H1 (cell line): ENCODE results near the gene IL1RAPL1. TPM values are rescaled to one million over a fixed set of nuclear protein-coding genes. Genes with fewer than 3 reads are reported as not detected.

Experiments
- CTCF ChIA-PET: fragments of 300-600 bp; sonication (Branson Sonifier 250); formaldehyde crosslinking; loops from one replicate; lab custom pipeline; 2021; ENCODE audit not compliant: partially characterized antibody; lab: Charles Lee
- POLR2A ChIA-PET: fragments of 300-600 bp; sonication (Branson Sonifier 250); formaldehyde crosslinking; loops from one replicate; lab custom pipeline; 2021; ENCODE audit warnings: inconsistent platforms; ENCODE audit not compliant: partially characterized antibody; lab: Charles Lee
- DNase-seq, 2 experiments: peaks; one replicate each; pipeline versions ENCODE4 v3.0.0 to v3.0.0-alpha.2; 2010 to 2022; ENCODE audit warnings: low spot score in 2 of 2, low read depth in 1 of 2, mixed read lengths in 1 of 2
- FAIRE-seq: peaks from 2 replicates; lab custom pipeline; 2011; peaks lifted over from hg19 to GRCh38; lab: Jason Lieb, UNC
- H2AFZ ChIP-seq: 2 replicates; pipeline ENCODE4 v1.8.1; 2012; ENCODE audit warnings: low read length, inconsistent platforms
- H2AK5ac ChIP-seq: 2 replicates; pipeline ENCODE4 v1.6.1; 2013; ENCODE audit warnings: low read depth, low read length
- H2BK120ac ChIP-seq: replicated peaks from 2 replicates; pipeline ENCODE3; 2013; ENCODE audit warnings: low read depth, low read length, inconsistent platforms
- H2BK12ac ChIP-seq: 2 replicates; pipeline ENCODE4 v1.6.1; 2013; ENCODE audit warnings: low read depth, low read length
- H2BK15ac ChIP-seq: 2 replicates; pipeline ENCODE4 v1.6.1; 2013; ENCODE audit warnings: low read length
- H2BK20ac ChIP-seq: 2 replicates; pipeline ENCODE4 v1.6.1; 2013; ENCODE audit warnings: low read length
- H2BK5ac ChIP-seq: 2 replicates; pipeline ENCODE4 v1.6.1; 2013; ENCODE audit warnings: low read depth, low read length
- H3K14ac ChIP-seq: 2 replicates; pipeline ENCODE4 v1.6.1; 2013; ENCODE audit warnings: inconsistent platforms; ENCODE audit not compliant: insufficient read length
- H3K18ac ChIP-seq: 2 replicates; pipeline ENCODE4 v1.6.1; 2013; ENCODE audit warnings: low read length; ENCODE audit errors: extremely low read depth
- H3K23ac ChIP-seq: 2 replicates; pipeline ENCODE4 v1.6.1; 2013; ENCODE audit warnings: inconsistent platforms; ENCODE audit not compliant: insufficient read length
- H3K23me2 ChIP-seq: 2 replicates; pipeline ENCODE4 v1.6.1; 2013; ENCODE audit warnings: low read depth, low read length
- H3K27ac ChIP-seq: 2 replicates; pipeline ENCODE4 v1.6.1; 2011; ENCODE audit warnings: low read depth, low read length, inconsistent platforms
- H3K27me3 ChIP-seq, 4 experiments: replicated peaks in 1 of 4; 1 replicate in 1 of 4; 2 replicates in 3 of 4; pipeline versions ENCODE4 v1.6.1 to v1.8.1; 2011 to 2013; ENCODE audit warnings: low read length in 3 of 4, mild to moderate bottlenecking in 3 of 4, inconsistent platforms in 2 of 4, mixed read lengths in 2 of 4, moderate library complexity in 1 of 4; ENCODE audit not compliant: control insufficient read depth in 3 of 4, insufficient read depth in 3 of 4; ENCODE audit errors: extremely low read depth in 1 of 4
- H3K36me3 ChIP-seq, 4 experiments: 2 replicates each; pipeline versions ENCODE4 v1.6.1 to v1.8.1; 2011 to 2013; ENCODE audit warnings: mild to moderate bottlenecking in 4 of 4, low read length in 3 of 4, moderate library complexity in 2 of 4, control low read depth in 1 of 4, inconsistent platforms in 1 of 4; ENCODE audit not compliant: insufficient read depth in 4 of 4, control insufficient read depth in 2 of 4
- H3K4ac ChIP-seq: replicated peaks from 2 replicates; pipeline ENCODE3; 2013; ENCODE audit warnings: low read length, low read depth, mixed read lengths, inconsistent platforms; ENCODE audit not compliant: insufficient read length
- H3K4me1 ChIP-seq, 4 experiments: replicated peaks in 1 of 4; 1 replicate in 1 of 4; 2 replicates in 3 of 4; pipeline versions ENCODE4 v1.6.1 to v1.8.1; 2011 to 2013; ENCODE audit warnings: low read length in 3 of 4, inconsistent platforms in 2 of 4, mixed read lengths in 1 of 4; ENCODE audit not compliant: insufficient read depth in 4 of 4, control insufficient read depth in 3 of 4
- H3K4me2 ChIP-seq, 2 experiments: 2 replicates each; pipeline versions ENCODE4 v1.6.1 to v1.8.1; 2011 to 2013; ENCODE audit warnings: low read depth in 2 of 2, low read length in 2 of 2, control low read depth in 1 of 2, inconsistent platforms in 1 of 2, mild to moderate bottlenecking in 1 of 2; ENCODE audit not compliant: insufficient read depth in 1 of 2
- H3K4me3 ChIP-seq, 4 experiments: fragments of 200-600, 300-600 bp in 1 of 4; sonication (generic), shearing (Covaris generic), sonication (Bioruptor Twin) in 1 of 4; 2 replicates each; pipeline versions ENCODE4 v1.5.1 to v1.8.1; 2011 to 2016; ENCODE audit warnings: low read length in 4 of 4, low read depth in 3 of 4, control low read depth in 2 of 4, inconsistent platforms in 2 of 4, mild to moderate bottlenecking in 2 of 4, mixed read lengths in 1 of 4, moderate library complexity in 1 of 4; ENCODE audit not compliant: insufficient read depth in 2 of 4; ENCODE audit errors: extremely low read depth in 1 of 4
- H3K56ac ChIP-seq: replicated peaks from 2 replicates; pipeline ENCODE3; 2013; ENCODE audit warnings: low read depth, mild to moderate bottlenecking, mixed read lengths, low read length, inconsistent platforms; ENCODE audit not compliant: insufficient read length
- H3K79me1 ChIP-seq: 2 replicates; pipeline ENCODE4 v1.6.1; 2013; ENCODE audit warnings: low read depth, low read length, control low read depth
- H3K79me2 ChIP-seq, 2 experiments: 2 replicates each; pipeline versions ENCODE4 v1.6.1 to v1.8.1; 2012 to 2013; ENCODE audit warnings: low read length in 2 of 2, mild to moderate bottlenecking in 2 of 2, inconsistent platforms in 1 of 2; ENCODE audit not compliant: insufficient read depth in 2 of 2, control insufficient read depth in 1 of 2
- H3K9ac ChIP-seq, 4 experiments: replicated peaks in 1 of 4; 1 replicate in 1 of 4; 2 replicates in 3 of 4; pipeline versions ENCODE4 v1.6.1 to v1.8.1; 2011 to 2013; ENCODE audit warnings: low read depth in 3 of 4, low read length in 3 of 4, control low read depth in 2 of 4, mild to moderate bottlenecking in 2 of 4, moderate library complexity in 2 of 4, inconsistent platforms in 1 of 4; ENCODE audit errors: extremely low read depth in 1 of 4
- H3K9me3 ChIP-seq, 2 experiments: 2 replicates each; pipeline versions ENCODE4 v1.6.1 to v1.8.1; 2012 to 2013; ENCODE audit warnings: mild to moderate bottlenecking in 2 of 2, moderate library complexity in 2 of 2, control low read depth in 1 of 2, inconsistent platforms in 1 of 2, low read depth in 1 of 2, low read length in 1 of 2, mixed read lengths in 1 of 2; ENCODE audit not compliant: insufficient read depth in 2 of 2
- H4K20me1 ChIP-seq, 2 experiments: replicated peaks in 1 of 2; 2 replicates each; pipeline versions ENCODE3 to v1.8.1; 2011 to 2013; ENCODE audit warnings: inconsistent platforms in 2 of 2, low read length in 2 of 2, mild to moderate bottlenecking in 1 of 2; ENCODE audit not compliant: insufficient read depth in 2 of 2, control insufficient read depth in 1 of 2
- H4K5ac ChIP-seq: 2 replicates; pipeline ENCODE4 v1.6.1; 2013; ENCODE audit warnings: low read length, low read depth, mixed read lengths, inconsistent platforms; ENCODE audit not compliant: insufficient read length
- H4K8ac ChIP-seq: 2 replicates; pipeline ENCODE4 v1.8.0; 2013; ENCODE audit warnings: mild to moderate bottlenecking, moderate library complexity, low read length, inconsistent platforms; ENCODE audit not compliant: insufficient read depth; ENCODE audit errors: extremely low read depth
- H4K91ac ChIP-seq: replicated peaks from 2 replicates; pipeline ENCODE3; 2013; ENCODE audit warnings: low read length, mixed read lengths, inconsistent platforms; ENCODE audit not compliant: insufficient read length
- KDM4A ChIP-seq: IDR thresholded peaks from one replicate; pipeline ENCODE4 v1.7.1; 2012; ENCODE audit warnings: low read depth, mild to moderate bottlenecking, moderate library complexity, low read length, inconsistent platforms; ENCODE audit not compliant: severe bottlenecking
- RBBP5 ChIP-seq: IDR thresholded peaks from 2 replicates; pipeline ENCODE4 v1.7.1; 2012; ENCODE audit warnings: low read depth, mild to moderate bottlenecking, inconsistent platforms, low read length, moderate library complexity, borderline replicate concordance
- SIN3A ChIP-seq, 2 experiments: IDR thresholded peaks in 1 of 2; conservative IDR thresholded peaks in 1 of 2; 2 replicates each; pipeline ENCODE4 v1.6.1; 2011 to 2012; ENCODE audit warnings: low read length in 2 of 2, improper control_type of control experiment in 1 of 2, low read depth in 1 of 2, mild to moderate bottlenecking in 1 of 2
- YY1 ChIP-seq: IDR thresholded peaks from 2 replicates; pipeline ENCODE4 v1.6.1; 2011; ENCODE audit warnings: low read depth, mild to moderate bottlenecking, low read length
- WGBS, 2 experiments: shearing (Covaris generic) in 1 of 2; methylation state at CpG; one replicate each; pipeline versions ENCODE4 v1.1.6 to v1.1.7; 2013 to 2015; ENCODE audit warnings: low lambda C conversion rate in 2 of 2, mixed read lengths in 2 of 2, inconsistent platforms in 1 of 2, low coverage in 1 of 2, missing lambda C conversion rate in 1 of 2; ENCODE audit not compliant: insufficient replicate concordance in 2 of 2, insufficient coverage in 1 of 2, insufficient read length in 1 of 2; ENCODE audit errors: extremely low coverage in 1 of 2, missing lambda C conversion rate in 1 of 2; 5-methylcytosine and 5-hydroxymethylcytosine counted together
- polyA plus RNA-seq, 7 experiments: library from polyadenylated mRNA; depleted of rRNA in 3 of 7; stranded (reverse) in 5 of 7; unstranded in 2 of 7; fragments of >200 nt in 5 of 7; fragments of 200-250 nt in 2 of 7; gene quantifications; 1 replicate in 5 of 7; 2 replicates in 1 of 7; 4 replicates in 1 of 7; pipeline versions ENCODE4 v1.2.1 to v1.2.3, GENCODE V29; 2011 to 2013; ENCODE audit warnings: missing spikeins in 2 of 7, mixed read lengths in 2 of 7
- total RNA-seq: library from RNA; stranded (reverse); fragmentation: NEBNext Ultra II Directional; extraction: Animal tissue kit (Norgen Biotek cat#: 25700); gene quantifications from 2 replicates; pipeline ENCODE4 v1.2.1, GENCODE V29; 2021
- TF ChIP-seq, protein P1 (sequence below): IDR thresholded peaks from 2 replicates; pipeline ENCODE4 v1.6.1; 2011; ENCODE audit warnings: low read depth, mild to moderate bottlenecking, low read length; ENCODE audit not compliant: insufficient read depth

Gene IL1RAPL1
- total and polyA plus RNA-seq, 2 of the 8 experiments (the other 6 are each of a cell fraction or from before 2014, with no cell fraction given): 0.11 to 0.35 TPM

DNA sequence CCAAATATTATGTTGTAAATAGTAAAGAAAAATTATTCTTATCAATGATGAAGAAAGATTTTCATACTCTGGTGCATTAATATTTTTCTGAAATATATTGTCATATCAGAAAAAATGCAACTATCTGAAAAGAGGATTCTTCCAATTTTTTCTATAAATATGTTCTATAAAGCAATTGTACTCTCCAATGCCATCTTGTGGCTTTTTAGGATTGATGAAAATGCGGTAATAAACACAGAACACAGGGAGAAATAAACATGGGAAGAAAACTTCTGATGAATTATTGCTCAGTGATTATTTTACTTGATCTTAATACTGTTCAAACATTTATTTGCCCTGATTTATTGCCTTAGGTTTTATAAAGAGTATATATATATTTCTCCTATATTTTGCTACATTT, 215.4 kb downstream of the IL1RAPL1 start:
- Histone ChIP-seq H3K23me2 (no peaks in the 10 kb centered on the region), H3K4me3 (no peak overlapping the region)
- no peak for FAIRE-seq

More for the DNA sequence above, 215.4 kb downstream of the IL1RAPL1 start:
- no peaks in the 10 kb centered on the region for H3K9me3 ChIP-seq
- H3K14ac ChIP-seq: no peak overlapping the region
- ChIA-PET CTCF (no interaction called here), POLR2A (no interaction called here)
- no peak overlapping the region for H2BK5ac ChIP-seq
- no peaks in the 10 kb centered on the region for H3K79me1 ChIP-seq
- no peak overlapping the region for H4K91ac ChIP-seq
- no peak overlapping the region for H4K5ac ChIP-seq
- H2AK5ac ChIP-seq: no peak overlapping the region
- DNase-seq: no peak
- no peak overlapping the region for H3K23ac ChIP-seq
- no peak overlapping the region for H2BK20ac ChIP-seq
- H3K56ac ChIP-seq: no peak overlapping the region
- no peaks in the 10 kb centered on the region for H3K79me2 ChIP-seq
- no peaks in the 10 kb centered on the region for H3K36me3 ChIP-seq
- no peak overlapping the region for H3K4me2 ChIP-seq
- TF ChIP-seq, protein P1, sequence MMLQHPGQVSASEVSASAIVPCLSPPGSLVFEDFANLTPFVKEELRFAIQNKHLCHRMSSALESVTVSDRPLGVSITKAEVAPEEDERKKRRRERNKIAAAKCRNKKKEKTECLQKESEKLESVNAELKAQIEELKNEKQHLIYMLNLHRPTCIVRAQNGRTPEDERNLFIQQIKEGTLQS: no peak
- TF ChIP-seq KDM4A (no peak), YY1 (no peak), RBBP5 (no peak), SIN3A (conservative IDR thresholded peaks at IDR 0.05 in 1 of 2, IDR thresholded peaks at IDR 0.05 in 1 of 2; ENCODE audit: low read depth in 1 of 2, low read length in 2 of 2) (no peak)
- no peak overlapping the region for H2BK15ac ChIP-seq
- H3K4ac ChIP-seq: no peak overlapping the region
- no peak overlapping the region for H2AFZ ChIP-seq
- no peaks in the 10 kb centered on the region for H3K27me3 ChIP-seq
- H3K9ac ChIP-seq: no peak overlapping the region
- H3K27ac ChIP-seq: no peak overlapping the region
- no peak overlapping the region for H2BK12ac ChIP-seq
- no peak overlapping the region for H4K8ac ChIP-seq
- H3K18ac ChIP-seq: no peak overlapping the region
- no peaks in the 10 kb centered on the region for H3K4me1 ChIP-seq
- H4K20me1 ChIP-seq: no peaks in the 10 kb centered on the region
- WGBS, 2 experiments: 95% methylated on average over 1 of the region's 1 CpG; no CpG with 5 or more reads in 1 of the 2 experiments
- no peak overlapping the region for H2BK120ac ChIP-seq
